HCT116 (cell line): Measurements from ENCODE around the gene PSG2.
"Not testable (repeated sequence)": the region's sequence is repeated elsewhere in the genome, so short reads cannot be mapped to it uniquely, and the experiment has no call there.

Experiments
- CEBPB ChIP-seq: IDR thresholded peaks from 2 replicates; pipeline ENCODE4 v1.6.1; 2012; ENCODE audit warnings: low read depth
- EGR1 ChIP-seq: IDR thresholded peaks from 2 replicates; pipeline ENCODE4 v1.6.1; 2012; ENCODE audit warnings: low read depth
- EZH2 ChIP-seq: fragments of 200-600 bp; sonication (generic); IDR thresholded peaks from 2 replicates; pipeline ENCODE4 v1.6.1; 2017; ENCODE audit warnings: antibody characterized with exemption, mixed run types
- JUND ChIP-seq: IDR thresholded peaks from 2 replicates; pipeline ENCODE4 v1.6.1; 2012
- POLR2A ChIP-seq: IDR thresholded peaks from 2 replicates; pipeline ENCODE4 v1.7.0; 2011; ENCODE audit warnings: borderline replicate concordance; ENCODE audit not compliant: insufficient read depth, insufficient read length; ENCODE audit errors: extremely low read depth
- POLR2AphosphoS5 ChIP-seq: IDR thresholded peaks from 2 replicates; pipeline ENCODE4 v1.6.1; 2011; ENCODE audit warnings: mild to moderate bottlenecking, low read depth, low read length, moderate library complexity
- RAD21 ChIP-seq: IDR thresholded peaks from 2 replicates; pipeline ENCODE4 v1.6.1; 2012; ENCODE audit warnings: low read depth, mild to moderate bottlenecking
- SIN3A ChIP-seq: IDR thresholded peaks from 2 replicates; pipeline ENCODE4 v1.6.1; 2012; ENCODE audit warnings: low read depth
- TF ChIP-seq, protein P1 (sequence below), 3 experiments: fragments of 200-600 bp in 1 of 3; sonication (generic) in 1 of 3; IDR thresholded peaks in 2 of 3; conservative IDR thresholded peaks in 1 of 3; 2 replicates each; pipeline ENCODE4 v1.5.1; 2012 to 2017; ENCODE audit warnings: low read depth in 2 of 3, low read length in 2 of 3, antibody characterized with exemption in 1 of 3, borderline replicate concordance in 1 of 3, control low read depth in 1 of 3, mild to moderate bottlenecking in 1 of 3, mixed read lengths in 1 of 3, mixed run types in 1 of 3, moderate library complexity in 1 of 3; ENCODE audit not compliant: insufficient read depth in 1 of 3
- TF ChIP-seq, protein P2 (sequence below): IDR thresholded peaks from 2 replicates; pipeline ENCODE4 v1.6.1; 2012; ENCODE audit warnings: low read depth

DNA sequence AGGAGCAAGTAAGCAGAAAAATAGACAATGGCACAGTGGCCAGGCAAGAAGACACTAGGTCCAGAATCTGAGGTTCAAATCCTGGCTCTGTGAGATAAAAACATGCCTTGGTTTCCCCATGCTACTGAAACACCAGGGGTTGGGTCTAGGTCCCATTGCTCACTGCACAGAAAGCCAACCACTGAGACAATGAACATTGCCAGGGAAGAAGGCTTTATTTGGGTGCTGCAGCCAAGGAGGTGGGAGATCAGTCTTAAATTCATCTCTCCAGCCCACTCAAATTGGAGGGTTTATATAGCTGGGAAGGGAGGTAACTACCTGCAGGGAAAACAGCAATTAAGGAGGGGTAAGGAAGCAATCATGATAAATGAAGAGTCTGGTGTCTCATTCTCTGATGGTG is 32.6 kb upstream of the PSG2 start:
- TF ChIP-seq EGR1, CEBPB, POLR2A, EZH2, JUND, SIN3A, POLR2AphosphoS5, RAD21: not testable (repeated sequence)
- TF ChIP-seq, protein P1, sequence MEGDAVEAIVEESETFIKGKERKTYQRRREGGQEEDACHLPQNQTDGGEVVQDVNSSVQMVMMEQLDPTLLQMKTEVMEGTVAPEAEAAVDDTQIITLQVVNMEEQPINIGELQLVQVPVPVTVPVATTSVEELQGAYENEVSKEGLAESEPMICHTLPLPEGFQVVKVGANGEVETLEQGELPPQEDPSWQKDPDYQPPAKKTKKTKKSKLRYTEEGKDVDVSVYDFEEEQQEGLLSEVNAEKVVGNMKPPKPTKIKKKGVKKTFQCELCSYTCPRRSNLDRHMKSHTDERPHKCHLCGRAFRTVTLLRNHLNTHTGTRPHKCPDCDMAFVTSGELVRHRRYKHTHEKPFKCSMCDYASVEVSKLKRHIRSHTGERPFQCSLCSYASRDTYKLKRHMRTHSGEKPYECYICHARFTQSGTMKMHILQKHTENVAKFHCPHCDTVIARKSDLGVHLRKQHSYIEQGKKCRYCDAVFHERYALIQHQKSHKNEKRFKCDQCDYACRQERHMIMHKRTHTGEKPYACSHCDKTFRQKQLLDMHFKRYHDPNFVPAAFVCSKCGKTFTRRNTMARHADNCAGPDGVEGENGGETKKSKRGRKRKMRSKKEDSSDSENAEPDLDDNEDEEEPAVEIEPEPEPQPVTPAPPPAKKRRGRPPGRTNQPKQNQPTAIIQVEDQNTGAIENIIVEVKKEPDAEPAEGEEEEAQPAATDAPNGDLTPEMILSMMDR (IDR thresholded peaks at IDR 0.05 in 2 of 3, conservative IDR thresholded peaks at IDR 0.05 in 1 of 3; ENCODE audit: borderline replicate concordance in 1 of 3, insufficient read depth in 1 of 3, low read depth in 2 of 3, low read length in 2 of 3), result not testable (repeated sequence)
- TF ChIP-seq, protein P2, sequence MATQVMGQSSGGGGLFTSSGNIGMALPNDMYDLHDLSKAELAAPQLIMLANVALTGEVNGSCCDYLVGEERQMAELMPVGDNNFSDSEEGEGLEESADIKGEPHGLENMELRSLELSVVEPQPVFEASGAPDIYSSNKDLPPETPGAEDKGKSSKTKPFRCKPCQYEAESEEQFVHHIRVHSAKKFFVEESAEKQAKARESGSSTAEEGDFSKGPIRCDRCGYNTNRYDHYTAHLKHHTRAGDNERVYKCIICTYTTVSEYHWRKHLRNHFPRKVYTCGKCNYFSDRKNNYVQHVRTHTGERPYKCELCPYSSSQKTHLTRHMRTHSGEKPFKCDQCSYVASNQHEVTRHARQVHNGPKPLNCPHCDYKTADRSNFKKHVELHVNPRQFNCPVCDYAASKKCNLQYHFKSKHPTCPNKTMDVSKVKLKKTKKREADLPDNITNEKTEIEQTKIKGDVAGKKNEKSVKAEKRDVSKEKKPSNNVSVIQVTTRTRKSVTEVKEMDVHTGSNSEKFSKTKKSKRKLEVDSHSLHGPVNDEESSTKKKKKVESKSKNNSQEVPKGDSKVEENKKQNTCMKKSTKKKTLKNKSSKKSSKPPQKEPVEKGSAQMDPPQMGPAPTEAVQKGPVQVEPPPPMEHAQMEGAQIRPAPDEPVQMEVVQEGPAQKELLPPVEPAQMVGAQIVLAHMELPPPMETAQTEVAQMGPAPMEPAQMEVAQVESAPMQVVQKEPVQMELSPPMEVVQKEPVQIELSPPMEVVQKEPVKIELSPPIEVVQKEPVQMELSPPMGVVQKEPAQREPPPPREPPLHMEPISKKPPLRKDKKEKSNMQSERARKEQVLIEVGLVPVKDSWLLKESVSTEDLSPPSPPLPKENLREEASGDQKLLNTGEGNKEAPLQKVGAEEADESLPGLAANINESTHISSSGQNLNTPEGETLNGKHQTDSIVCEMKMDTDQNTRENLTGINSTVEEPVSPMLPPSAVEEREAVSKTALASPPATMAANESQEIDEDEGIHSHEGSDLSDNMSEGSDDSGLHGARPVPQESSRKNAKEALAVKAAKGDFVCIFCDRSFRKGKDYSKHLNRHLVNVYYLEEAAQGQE, result not testable (repeated sequence)
